ENCODE results near the gene FBXO10. TPM values are rescaled to one million over a fixed set of nuclear protein-coding genes. Genes with fewer than 3 reads are reported as not detected.
A peak's percentile ranks its signal among the peaks of the same experiment; 100 is the strongest.

FBXO10 gene
- total RNA-seq, 1 donor from 2014 or later, result 18.3 TPM

- Histone ChIP-seq H3K4me3 (ENCODE audit: low read length in 3 of 3) (no peak overlapping the region), H3K9me3 (ENCODE audit: control insufficient read depth in 3 of 3, low read length in 3 of 3) (no peaks in the 10 kb centered on the region), H3K4me1 (ENCODE audit: control insufficient read depth in 3 of 3, insufficient read depth in 3 of 3, low read length in 3 of 3) (peaks cover 7 to 14% (median 9%) of the 10 kb centered on the region in 3 donors), H3K27me3 (ENCODE audit: control insufficient read depth in 3 of 3, insufficient read depth in 3 of 3, low read length in 3 of 3) (no peaks in the 10 kb centered on the region), H3K27ac (ENCODE audit: low read depth, low read length) (no peak overlapping the region), H3K9ac (ENCODE audit: low read depth in 1 of 3, low read length in 3 of 3) (no peak overlapping the region), H3K36me3 (ENCODE audit: control insufficient read depth in 3 of 3, insufficient read depth in 3 of 3, low read length in 3 of 3) (peaks cover 13 to 21% (median 16%) of the 10 kb centered on the region in 3 donors)
Observed at GRCh38 chr9:37542488-37542887, 33.7 kb downstream of the FBXO10 start.

DNA sequence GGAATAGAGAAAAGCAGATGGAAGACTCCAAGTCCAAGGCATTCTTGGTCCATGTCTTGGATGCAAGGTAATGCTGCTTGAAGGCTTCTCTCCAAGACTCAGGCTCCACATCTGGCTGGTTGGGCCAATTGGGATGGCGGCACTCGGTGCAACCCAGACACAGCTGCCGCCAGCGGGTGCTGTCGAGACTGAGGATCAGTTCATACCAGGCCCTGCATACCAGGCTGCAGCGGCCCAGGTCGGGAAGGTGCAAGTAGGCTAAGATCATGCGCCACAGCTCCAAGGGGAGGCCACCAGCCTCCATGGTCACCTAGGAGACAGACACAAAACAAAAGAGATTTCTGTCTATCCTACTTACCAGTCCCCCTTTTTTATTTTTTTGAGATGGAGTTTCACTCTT, 34.7 kb downstream of the FBXO10 start:
- Histone ChIP-seq H3K36me3 (ENCODE audit: control insufficient read depth in 3 of 3, insufficient read depth in 3 of 3, low read length in 3 of 3) (peaks cover 22 to 31% (median 26%) of the 10 kb centered on the region in 3 donors), H3K4me3 (ENCODE audit: low read length in 3 of 3) (no peak overlapping the region), H3K27ac (ENCODE audit: low read depth, low read length) (no peak overlapping the region), H3K9ac (ENCODE audit: low read depth in 1 of 3, low read length in 3 of 3) (no peak overlapping the region), H3K27me3 (ENCODE audit: control insufficient read depth in 3 of 3, insufficient read depth in 3 of 3, low read length in 3 of 3) (no peaks in the 10 kb centered on the region), H3K4me1 (ENCODE audit: control insufficient read depth in 3 of 3, insufficient read depth in 3 of 3, low read length in 3 of 3) (peaks cover 7 to 14% (median 9%) of the 10 kb centered on the region in 3 donors), H3K9me3 (ENCODE audit: control insufficient read depth in 3 of 3, low read length in 3 of 3) (no peaks in the 10 kb centered on the region)

GRCh38 chr9:37540634-37541033, 35.5 kb downstream of the FBXO10 start:
- peaks cover 7 to 14% (median 9%) of the 10 kb centered on the region in 3 donors for H3K4me1 ChIP-seq (ENCODE audit: control insufficient read depth in 3 of 3, insufficient read depth in 3 of 3, low read length in 3 of 3)
- no peak overlapping the region for H3K9ac ChIP-seq (ENCODE audit: low read depth in 1 of 3, low read length in 3 of 3)
- no peaks in the 10 kb centered on the region for H3K27me3 ChIP-seq (ENCODE audit: control insufficient read depth in 3 of 3, insufficient read depth in 3 of 3, low read length in 3 of 3)
- no peak overlapping the region for H3K4me3 ChIP-seq (ENCODE audit: low read length in 3 of 3)
- H3K27ac ChIP-seq (ENCODE audit: low read depth, low read length), result no peak overlapping the region
- no peaks in the 10 kb centered on the region for H3K9me3 ChIP-seq (ENCODE audit: control insufficient read depth in 3 of 3, low read length in 3 of 3)
- peaks cover 29 to 35% (median 33%) of the 10 kb centered on the region in 3 donors for H3K36me3 ChIP-seq (ENCODE audit: control insufficient read depth in 3 of 3, insufficient read depth in 3 of 3, low read length in 3 of 3)

GRCh38 chr9:37539634-37540033, 36.5 kb downstream of the FBXO10 start:
- H3K9me3 ChIP-seq (ENCODE audit: control insufficient read depth in 3 of 3, low read length in 3 of 3), result no peaks in the 10 kb centered on the region
- H3K4me1 ChIP-seq (ENCODE audit: control insufficient read depth in 3 of 3, insufficient read depth in 3 of 3, low read length in 3 of 3), result peaks cover 7 to 14% (median 9%) of the 10 kb centered on the region in 3 donors
- peaks cover 33 to 40% (median 35%) of the 10 kb centered on the region in 3 donors for H3K36me3 ChIP-seq (ENCODE audit: control insufficient read depth in 3 of 3, insufficient read depth in 3 of 3, low read length in 3 of 3)

GRCh38 chr9:37538099-37538498, 38.1 kb downstream of the FBXO10 start:
- Histone ChIP-seq H3K9ac (ENCODE audit: low read depth in 1 of 3, low read length in 3 of 3) (no peak overlapping the region), H3K9me3 (ENCODE audit: control insufficient read depth in 3 of 3, low read length in 3 of 3) (no peaks in the 10 kb centered on the region), H3K4me1 (ENCODE audit: control insufficient read depth in 3 of 3, insufficient read depth in 3 of 3, low read length in 3 of 3) (peaks cover 7 to 14% (median 9%) of the 10 kb centered on the region in 3 donors), H3K36me3 (ENCODE audit: control insufficient read depth in 3 of 3, insufficient read depth in 3 of 3, low read length in 3 of 3) (peaks cover 33 to 45% (median 38%) of the 10 kb centered on the region in 3 donors), H3K4me3 (ENCODE audit: low read length in 3 of 3) (no peak overlapping the region), H3K27ac (ENCODE audit: low read depth, low read length) (no peak overlapping the region), H3K27me3 (ENCODE audit: control insufficient read depth in 3 of 3, insufficient read depth in 3 of 3, low read length in 3 of 3) (no peaks in the 10 kb centered on the region)

More at GRCh38 chr9:37539634-37540033, 36.5 kb downstream of the FBXO10 start:
- Histone ChIP-seq H3K4me3 (ENCODE audit: low read length in 3 of 3) (no peak overlapping the region), H3K9ac (ENCODE audit: low read depth in 1 of 3, low read length in 3 of 3) (no peak overlapping the region), H3K27me3 (ENCODE audit: control insufficient read depth in 3 of 3, insufficient read depth in 3 of 3, low read length in 3 of 3) (no peaks in the 10 kb centered on the region), H3K27ac (ENCODE audit: low read depth, low read length) (no peak overlapping the region)

DNA sequence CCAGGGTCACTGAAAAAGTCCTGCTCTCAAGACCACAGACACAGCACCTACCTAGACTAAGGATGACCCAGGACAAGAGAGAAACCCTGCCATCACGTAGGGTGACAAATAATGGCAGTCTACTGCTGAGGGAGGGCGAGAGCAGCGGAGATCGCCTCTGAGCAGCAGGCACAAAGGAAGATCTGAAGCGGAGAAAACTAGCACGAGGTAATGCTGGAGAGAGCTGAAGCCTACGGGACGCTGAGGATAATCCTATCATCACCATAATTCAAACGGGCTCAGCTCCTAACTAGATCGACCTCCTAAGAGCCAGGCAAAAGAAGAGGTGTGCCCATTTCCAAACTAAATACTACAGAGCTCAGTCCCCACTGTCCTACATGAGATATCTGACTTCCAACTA, 41.3 kb downstream of the FBXO10 start:
- H3K36me3 ChIP-seq (ENCODE audit: control insufficient read depth in 3 of 3, insufficient read depth in 3 of 3, low read length in 3 of 3), result peaks cover 41 to 57% (median 49%) of the 10 kb centered on the region in 3 donors
- H3K27me3 ChIP-seq (ENCODE audit: control insufficient read depth in 3 of 3, insufficient read depth in 3 of 3, low read length in 3 of 3), result no peaks in the 10 kb centered on the region
- no peak overlapping the region for H3K4me3 ChIP-seq (ENCODE audit: low read length in 3 of 3)
- H3K27ac ChIP-seq (ENCODE audit: low read depth, low read length), result no peak overlapping the region
- no peaks in the 10 kb centered on the region for H3K4me1 ChIP-seq (ENCODE audit: control insufficient read depth in 3 of 3, insufficient read depth in 3 of 3, low read length in 3 of 3)
- H3K9me3 ChIP-seq (ENCODE audit: control insufficient read depth in 3 of 3, low read length in 3 of 3), result no peaks in the 10 kb centered on the region
- H3K9ac ChIP-seq (ENCODE audit: low read depth in 1 of 3, low read length in 3 of 3), result no peak overlapping the region

- H3K27ac ChIP-seq (ENCODE audit: low read depth, low read length), result no peak overlapping the region
- H3K36me3 ChIP-seq (ENCODE audit: control insufficient read depth in 3 of 3, insufficient read depth in 3 of 3, low read length in 3 of 3), result peaks cover 41 to 54% (median 45%) of the 10 kb centered on the region in 3 donors
- no peak overlapping the region for H3K9ac ChIP-seq (ENCODE audit: low read depth in 1 of 3, low read length in 3 of 3)
- H3K27me3 ChIP-seq (ENCODE audit: control insufficient read depth in 3 of 3, insufficient read depth in 3 of 3, low read length in 3 of 3), result no peaks in the 10 kb centered on the region
- peaks cover 0 to under 1% (median 0%) of the 10 kb centered on the region in 3 donors for H3K4me1 ChIP-seq (ENCODE audit: control insufficient read depth in 3 of 3, insufficient read depth in 3 of 3, low read length in 3 of 3)
- no peaks in the 10 kb centered on the region for H3K9me3 ChIP-seq (ENCODE audit: control insufficient read depth in 3 of 3, low read length in 3 of 3)
- no peak overlapping the region for H3K4me3 ChIP-seq (ENCODE audit: low read length in 3 of 3)
Observed at GRCh38 chr9:37534412-37534811, 41.8 kb downstream of the FBXO10 start.

- no peaks in the 10 kb centered on the region for H3K27me3 ChIP-seq (ENCODE audit: control insufficient read depth in 3 of 3, insufficient read depth in 3 of 3, low read length in 3 of 3)
- H3K4me1 ChIP-seq (ENCODE audit: control insufficient read depth in 3 of 3, insufficient read depth in 3 of 3, low read length in 3 of 3), result peaks cover 0 to 8% (median 5%) of the 10 kb centered on the region in 3 donors
- no peak overlapping the region for H3K27ac ChIP-seq (ENCODE audit: low read depth, low read length)
- no peak overlapping the region for H3K4me3 ChIP-seq (ENCODE audit: low read length in 3 of 3)
- H3K9ac ChIP-seq (ENCODE audit: low read depth in 1 of 3, low read length in 3 of 3), result no peak overlapping the region
- no peaks in the 10 kb centered on the region for H3K9me3 ChIP-seq (ENCODE audit: control insufficient read depth in 3 of 3, low read length in 3 of 3)
- H3K36me3 ChIP-seq (ENCODE audit: control insufficient read depth in 3 of 3, insufficient read depth in 3 of 3, low read length in 3 of 3), result peaks cover 40 to 60% (median 53%) of the 10 kb centered on the region in 3 donors
Observed at GRCh38 chr9:37531699-37532098, 44.5 kb downstream of the FBXO10 start.

DNA sequence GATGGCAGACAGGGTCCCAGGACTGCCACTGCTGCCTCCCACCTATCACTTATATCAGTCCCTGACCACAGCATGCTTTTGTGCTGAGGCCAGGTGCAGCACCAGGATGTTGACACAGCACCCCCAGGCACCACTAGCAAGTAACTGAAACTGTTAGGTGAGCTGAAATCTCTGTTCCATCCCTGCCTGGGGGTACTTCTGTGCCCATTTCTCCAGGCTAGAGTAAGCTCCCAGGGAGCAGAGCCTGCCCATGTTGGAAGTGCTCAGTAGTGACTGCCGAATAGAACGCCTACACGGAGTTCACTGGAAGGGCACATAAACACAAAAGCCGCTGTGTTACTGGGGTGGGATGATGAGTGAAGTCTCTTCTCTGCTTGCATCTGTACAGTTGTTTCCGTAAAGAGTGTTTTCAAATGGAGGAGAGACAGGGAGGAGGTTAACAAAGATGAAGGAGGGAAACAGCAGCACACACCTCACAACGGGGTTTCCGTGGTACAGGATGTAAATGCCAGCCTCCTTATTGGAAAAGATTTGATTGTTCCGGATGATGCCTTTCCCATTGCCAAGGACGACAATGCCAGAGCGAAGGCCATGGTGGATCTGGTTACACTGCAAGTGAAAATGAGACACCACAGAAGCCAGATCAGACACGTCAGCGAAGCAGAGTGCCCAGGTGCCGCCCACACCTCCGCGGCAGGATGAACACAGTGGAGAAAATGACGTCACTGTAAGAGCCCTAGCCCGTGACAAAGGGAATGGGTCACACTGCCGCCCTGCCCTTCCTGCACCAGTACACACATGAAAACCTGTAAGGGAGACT, 47.3 kb downstream of the FBXO10 start:
- Histone ChIP-seq H3K4me3 (ENCODE audit: low read length in 3 of 3) (no peak overlapping the region), H3K9me3 (ENCODE audit: control insufficient read depth in 3 of 3, low read length in 3 of 3) (no peaks in the 10 kb centered on the region), H3K27ac (ENCODE audit: low read depth, low read length) (no peak overlapping the region), H3K9ac (ENCODE audit: low read depth in 1 of 3, low read length in 3 of 3) (peak overlapping the region in 1 of 3 donors; percentile 27), H3K4me1 (ENCODE audit: control insufficient read depth in 3 of 3, insufficient read depth in 3 of 3, low read length in 3 of 3) (peaks cover 0 to 8% (median 5%) of the 10 kb centered on the region in 3 donors), H3K27me3 (ENCODE audit: control insufficient read depth in 3 of 3, insufficient read depth in 3 of 3, low read length in 3 of 3) (no peaks in the 10 kb centered on the region), H3K36me3 (ENCODE audit: control insufficient read depth in 3 of 3, insufficient read depth in 3 of 3, low read length in 3 of 3) (peaks cover 40 to 65% (median 56%) of the 10 kb centered on the region in 3 donors)

GRCh38 chr9:37523916-37524315, 52.3 kb downstream of the FBXO10 start:
- H3K9me3 ChIP-seq (ENCODE audit: control insufficient read depth in 3 of 3, low read length in 3 of 3), result no peaks in the 10 kb centered on the region
- peaks cover 0 to 4% (median 0%) of the 10 kb centered on the region in 3 donors for H3K4me1 ChIP-seq (ENCODE audit: control insufficient read depth in 3 of 3, insufficient read depth in 3 of 3, low read length in 3 of 3)
- H3K4me3 ChIP-seq (ENCODE audit: low read length in 3 of 3), result no peak overlapping the region
- H3K27me3 ChIP-seq (ENCODE audit: control insufficient read depth in 3 of 3, insufficient read depth in 3 of 3, low read length in 3 of 3), result no peaks in the 10 kb centered on the region
- H3K27ac ChIP-seq (ENCODE audit: low read depth, low read length), result no peak overlapping the region
- no peak overlapping the region for H3K9ac ChIP-seq (ENCODE audit: low read depth in 1 of 3, low read length in 3 of 3)
- peaks cover 52 to 67% (median 66%) of the 10 kb centered on the region in 3 donors for H3K36me3 ChIP-seq (ENCODE audit: control insufficient read depth in 3 of 3, insufficient read depth in 3 of 3, low read length in 3 of 3)
